ENCODE results near the gene CNTNAP3. TPM values are rescaled to one million over a fixed set of nuclear protein-coding genes. Genes with fewer than 3 reads are reported as not detected.
"Not testable (repeated sequence)": the region's sequence is repeated elsewhere in the genome, so short reads cannot be mapped to it uniquely, and the experiment has no call there.

Gene CNTNAP3
- total RNA-seq, 2 experiments from 2014 or later, result not detected

GRCh38 chr9:39121401-39121800 lies 166.6 kb downstream of the CNTNAP3 start:
- H3K36me3 Mint-ChIP-seq (ENCODE audit: low read depth); H3K9me3 Mint-ChIP-seq; H3K27me3 Mint-ChIP-seq (ENCODE audit: low read depth); intact Hi-C loops (cut with micrococcal nuclease); CTCF ChIA-PET; H3K4me3 Mint-ChIP-seq; H3K27ac Mint-ChIP-seq; DNase-seq; H3K4me1 Mint-ChIP-seq (ENCODE audit: low read depth): not testable (repeated sequence)

DNA sequence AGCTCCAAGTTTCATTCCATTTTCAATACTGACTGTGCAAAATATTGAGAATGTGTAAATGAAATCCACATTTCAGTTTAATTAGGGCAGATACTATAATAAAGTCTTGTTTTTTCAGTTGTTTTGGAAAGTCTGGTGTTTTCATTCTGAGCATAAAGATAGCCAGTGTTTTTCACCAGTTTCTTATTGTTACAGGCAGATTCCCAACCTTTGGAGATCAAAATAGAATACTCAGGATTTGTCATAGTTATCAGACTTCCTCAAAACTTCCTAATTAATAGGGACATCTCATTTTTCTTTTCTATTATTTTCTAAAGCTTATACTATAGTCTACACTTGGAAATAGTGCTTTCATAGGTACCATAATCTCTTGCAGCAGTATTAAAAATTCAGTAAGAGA lies 176.2 kb downstream of the CNTNAP3 start:
- CTCF ChIA-PET; H3K36me3 Mint-ChIP-seq (ENCODE audit: low read depth); intact Hi-C loops (cut with micrococcal nuclease); H3K4me1 Mint-ChIP-seq (ENCODE audit: low read depth); H3K9me3 Mint-ChIP-seq; H3K27ac Mint-ChIP-seq; H3K4me3 Mint-ChIP-seq; DNase-seq; H3K27me3 Mint-ChIP-seq (ENCODE audit: low read depth): not testable (repeated sequence)

- H3K4me1 Mint-ChIP-seq (ENCODE audit: low read depth), result no peaks in the 10 kb centered on the region
- H3K27ac Mint-ChIP-seq, result no peak overlapping the region
These were observed 179.8 kb downstream of the CNTNAP3 start for GRCh38 chr9:39108145-39108544.

GRCh38 chr9:39097208-39097607 lies 190.8 kb downstream of the CNTNAP3 start:
- H3K4me3 Mint-ChIP-seq; H3K36me3 Mint-ChIP-seq (ENCODE audit: low read depth); H3K4me1 Mint-ChIP-seq (ENCODE audit: low read depth); DNase-seq; H3K27ac Mint-ChIP-seq; H3K27me3 Mint-ChIP-seq (ENCODE audit: low read depth); intact Hi-C loops (cut with micrococcal nuclease); H3K9me3 Mint-ChIP-seq; CTCF ChIA-PET: not testable (repeated sequence)

More at GRCh38 chr9:39108145-39108544, 179.8 kb downstream of the CNTNAP3 start:
- no peak for DNase-seq
- intact Hi-C loops (cut with micrococcal nuclease), result no loop called here
- CTCF ChIA-PET, result no interaction called here
- Mint-ChIP-seq H3K36me3 (ENCODE audit: low read depth) (no peaks in the 10 kb centered on the region), H3K9me3 (no peaks in the 10 kb centered on the region), H3K27me3 (ENCODE audit: low read depth) (no peaks in the 10 kb centered on the region), H3K4me3 (no peak overlapping the region)

GRCh38 chr9:39085311-39085710 lies 202.7 kb downstream of the CNTNAP3 start:
- H3K27ac Mint-ChIP-seq; H3K36me3 Mint-ChIP-seq (ENCODE audit: low read depth); H3K27me3 Mint-ChIP-seq (ENCODE audit: low read depth); H3K4me3 Mint-ChIP-seq; H3K4me1 Mint-ChIP-seq (ENCODE audit: low read depth); CTCF ChIA-PET; DNase-seq; intact Hi-C loops (cut with micrococcal nuclease); H3K9me3 Mint-ChIP-seq: not testable (repeated sequence)

GRCh38 chr9:39082574-39082973 lies 205.4 kb downstream of the CNTNAP3 start:
- DNase-seq; H3K9me3 Mint-ChIP-seq; intact Hi-C loops (cut with micrococcal nuclease); H3K4me3 Mint-ChIP-seq; CTCF ChIA-PET; H3K27ac Mint-ChIP-seq; H3K36me3 Mint-ChIP-seq (ENCODE audit: low read depth); H3K4me1 Mint-ChIP-seq (ENCODE audit: low read depth): not testable (repeated sequence)
- H3K27me3 Mint-ChIP-seq (ENCODE audit: low read depth), result peaks cover 12% of the 10 kb centered on the region

DNA sequence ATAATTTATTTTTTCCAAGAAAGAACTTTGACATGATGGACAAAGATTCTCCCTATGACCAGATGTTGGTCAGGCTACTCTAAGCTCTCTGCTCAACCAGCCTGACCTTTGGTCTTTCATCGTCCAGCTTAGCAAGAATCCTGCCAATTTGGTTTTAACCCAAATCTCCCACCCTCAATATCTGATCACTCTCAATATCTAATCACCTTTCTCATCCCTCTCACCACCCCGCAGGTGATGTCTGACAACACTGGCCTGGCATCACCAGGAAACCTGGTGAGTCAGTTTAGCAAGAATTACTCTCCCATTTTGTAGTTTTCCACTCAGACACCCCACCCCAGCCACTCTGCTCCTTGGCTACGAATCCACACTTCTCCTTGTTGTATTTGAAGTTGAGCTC lies 207.9 kb downstream of the CNTNAP3 start:
- intact Hi-C loops (cut with micrococcal nuclease); H3K4me3 Mint-ChIP-seq; H3K36me3 Mint-ChIP-seq (ENCODE audit: low read depth); H3K9me3 Mint-ChIP-seq; H3K27ac Mint-ChIP-seq; CTCF ChIA-PET; H3K4me1 Mint-ChIP-seq (ENCODE audit: low read depth); DNase-seq: not testable (repeated sequence)
- H3K27me3 Mint-ChIP-seq (ENCODE audit: low read depth), result peaks cover 15% of the 10 kb centered on the region

DNA sequence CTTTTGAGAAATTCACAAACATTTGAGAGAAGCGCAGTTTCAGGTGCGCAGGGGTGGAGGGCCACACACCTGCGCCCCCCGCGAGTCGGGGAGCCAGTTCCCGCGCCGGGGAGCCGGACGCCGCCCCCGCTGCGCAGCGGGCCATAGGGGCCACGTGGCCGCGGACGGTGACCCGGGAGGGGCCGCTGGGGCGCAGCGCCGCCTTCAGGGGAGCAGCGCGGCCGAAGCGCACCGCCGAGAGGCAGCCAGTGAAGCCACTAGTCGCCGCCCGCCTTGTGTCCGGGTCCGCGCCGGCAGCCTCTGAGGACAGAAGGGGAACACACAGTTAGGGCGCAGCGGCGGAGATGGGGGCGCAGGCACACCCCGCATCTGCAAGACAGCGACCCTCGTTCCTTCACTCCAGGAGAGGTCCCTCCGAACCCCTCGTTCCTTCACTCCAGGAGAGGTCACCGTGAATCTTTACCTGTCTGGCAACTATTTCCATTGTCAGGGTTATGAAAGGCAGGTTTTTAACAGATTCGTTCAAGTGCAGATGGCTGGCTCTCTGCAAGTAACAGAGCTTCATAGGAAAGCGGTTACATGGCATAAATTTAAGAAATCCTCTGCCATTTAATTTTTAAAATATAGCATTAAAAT lies 209.2 kb downstream of the CNTNAP3 start:
- H3K36me3 Mint-ChIP-seq (ENCODE audit: low read depth); intact Hi-C loops (cut with micrococcal nuclease): not testable (repeated sequence)
- peaks cover 15% of the 10 kb centered on the region for H3K27me3 Mint-ChIP-seq (ENCODE audit: low read depth)

DNA sequence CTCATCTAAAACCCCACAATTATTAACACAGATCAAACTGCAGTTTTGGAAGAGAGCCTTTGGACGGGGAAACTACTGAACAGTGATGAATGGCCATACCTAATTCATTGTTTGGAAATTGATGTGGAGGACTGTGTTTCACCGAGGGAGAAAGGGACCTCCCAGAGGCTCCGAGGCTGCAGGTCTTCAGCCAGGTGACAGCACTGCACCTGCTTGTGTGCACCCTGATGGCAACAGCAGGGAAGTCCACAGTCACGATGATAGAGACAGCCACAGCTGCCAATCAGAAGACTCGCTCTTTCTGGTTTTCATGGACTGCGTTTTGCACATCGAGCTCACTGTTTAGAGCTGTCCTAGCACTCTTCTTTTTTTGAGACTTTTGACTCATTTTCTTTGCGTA lies 214.4 kb downstream of the CNTNAP3 start:
- CTCF ChIA-PET, H3K9me3 Mint-ChIP-seq: not testable (repeated sequence)

More for the DNA sequence above, 209.2 kb downstream of the CNTNAP3 start:
- CTCF ChIA-PET; H3K4me3 Mint-ChIP-seq; DNase-seq; H3K27ac Mint-ChIP-seq; H3K9me3 Mint-ChIP-seq; H3K4me1 Mint-ChIP-seq (ENCODE audit: low read depth): not testable (repeated sequence)

DNA sequence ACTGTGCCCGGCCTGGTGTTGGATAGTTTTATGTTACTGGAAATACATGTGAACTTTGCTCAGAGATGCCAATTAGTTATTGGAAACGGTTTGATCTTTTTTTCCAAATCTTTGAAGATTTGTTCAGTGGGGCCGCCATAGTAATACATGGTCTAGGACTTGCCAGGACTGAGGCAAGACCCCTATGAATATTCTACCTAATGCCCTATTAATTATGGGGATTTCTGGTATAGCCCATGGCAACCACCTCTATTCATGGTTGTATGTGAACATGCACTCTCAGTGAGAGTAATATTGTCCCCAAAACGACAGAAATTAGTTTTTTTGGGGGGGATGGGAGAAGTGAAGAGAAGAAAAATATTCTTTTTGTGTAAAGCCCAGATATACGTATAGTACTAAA lies 220.3 kb downstream of the CNTNAP3 start:
- DNase-seq; intact Hi-C loops (cut with micrococcal nuclease); CTCF ChIA-PET; H3K4me1 Mint-ChIP-seq (ENCODE audit: low read depth); H3K9me3 Mint-ChIP-seq; H3K4me3 Mint-ChIP-seq; H3K27me3 Mint-ChIP-seq (ENCODE audit: low read depth); H3K36me3 Mint-ChIP-seq (ENCODE audit: low read depth); H3K27ac Mint-ChIP-seq: not testable (repeated sequence)

More for the DNA sequence above, 214.4 kb downstream of the CNTNAP3 start:
- intact Hi-C loops (cut with micrococcal nuclease); H3K27ac Mint-ChIP-seq; DNase-seq; H3K36me3 Mint-ChIP-seq (ENCODE audit: low read depth); H3K4me3 Mint-ChIP-seq; H3K4me1 Mint-ChIP-seq (ENCODE audit: low read depth); H3K27me3 Mint-ChIP-seq (ENCODE audit: low read depth): not testable (repeated sequence)

GRCh38 chr9:39062966-39063365 lies 225.0 kb downstream of the CNTNAP3 start:
- CTCF ChIA-PET; H3K4me3 Mint-ChIP-seq; H3K4me1 Mint-ChIP-seq (ENCODE audit: low read depth); H3K9me3 Mint-ChIP-seq; DNase-seq; H3K27ac Mint-ChIP-seq; intact Hi-C loops (cut with micrococcal nuclease); H3K27me3 Mint-ChIP-seq (ENCODE audit: low read depth); H3K36me3 Mint-ChIP-seq (ENCODE audit: low read depth): not testable (repeated sequence)

DNA sequence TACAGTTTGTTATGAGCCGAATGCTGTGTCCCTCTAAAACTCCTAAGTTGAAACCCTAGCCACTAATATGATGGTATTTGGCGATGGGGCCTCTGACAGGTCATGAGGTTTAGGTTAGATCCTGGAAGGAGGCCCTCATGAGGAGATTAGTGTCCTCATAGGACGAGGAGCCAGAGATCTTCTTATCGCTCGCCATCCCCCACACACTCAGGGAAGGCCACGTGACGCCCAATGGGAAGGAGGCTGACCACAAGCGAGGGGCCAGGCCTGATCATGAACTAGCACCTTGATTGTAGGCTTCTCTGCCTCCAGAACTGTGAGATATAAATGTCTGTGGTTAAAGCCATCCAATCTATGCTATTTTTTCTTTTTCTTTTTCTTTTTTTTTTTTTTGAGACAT lies 233.5 kb downstream of the CNTNAP3 start:
- H3K36me3 Mint-ChIP-seq (ENCODE audit: low read depth); H3K9me3 Mint-ChIP-seq; H3K4me3 Mint-ChIP-seq; DNase-seq; H3K4me1 Mint-ChIP-seq (ENCODE audit: low read depth); H3K27ac Mint-ChIP-seq; intact Hi-C loops (cut with micrococcal nuclease); H3K27me3 Mint-ChIP-seq (ENCODE audit: low read depth); CTCF ChIA-PET: not testable (repeated sequence)

- H3K4me3 Mint-ChIP-seq; H3K4me1 Mint-ChIP-seq (ENCODE audit: low read depth); CTCF ChIA-PET; H3K27me3 Mint-ChIP-seq (ENCODE audit: low read depth); DNase-seq; intact Hi-C loops (cut with micrococcal nuclease); H3K27ac Mint-ChIP-seq; H3K9me3 Mint-ChIP-seq; H3K36me3 Mint-ChIP-seq (ENCODE audit: low read depth): not testable (repeated sequence)
These were observed 241.1 kb downstream of the CNTNAP3 start for GRCh38 chr9:39046833-39047232.

Data from activated naive CD4-positive, alpha-beta T cell treated with anti-CD3 and anti-CD28 coated beads for 36 hours (primary cell).